SK-MEL-5 (cell line): ENCODE measurements around the gene PI4KA. TPM values are rescaled to one million over a fixed set of nuclear protein-coding genes. Genes with fewer than 3 reads are reported as not detected.
"Not testable (repeated sequence)": the region's sequence is repeated elsewhere in the genome, so short reads cannot be mapped to it uniquely, and the experiment has no call there.

Experiments used
- DNase-seq: peaks from one replicate; pipeline ENCODE4 v3.0.0-alpha.2; 2016; ENCODE audit warnings: low read depth, low spot score
- in situ Hi-C: cut with HindIII; loops from 2 replicates; pipeline ENCODE4 v1.10.0; 2016; ENCODE audit warnings: low sequenced_read_pairs, high pct_unique_total_duplicates, low pct_unique_long_range_greater_than_20kb
- total RNA-seq: library from RNA; depleted of rRNA; stranded (reverse); fragments of >200 nt; shearing (Covaris generic); gene quantifications from 2 replicates; pipeline ENCODE4 v1.2.3, GENCODE V29; 2014

PI4KA gene
- total RNA-seq, 1 experiment from 2014 or later, result 29.3 TPM

DNA sequence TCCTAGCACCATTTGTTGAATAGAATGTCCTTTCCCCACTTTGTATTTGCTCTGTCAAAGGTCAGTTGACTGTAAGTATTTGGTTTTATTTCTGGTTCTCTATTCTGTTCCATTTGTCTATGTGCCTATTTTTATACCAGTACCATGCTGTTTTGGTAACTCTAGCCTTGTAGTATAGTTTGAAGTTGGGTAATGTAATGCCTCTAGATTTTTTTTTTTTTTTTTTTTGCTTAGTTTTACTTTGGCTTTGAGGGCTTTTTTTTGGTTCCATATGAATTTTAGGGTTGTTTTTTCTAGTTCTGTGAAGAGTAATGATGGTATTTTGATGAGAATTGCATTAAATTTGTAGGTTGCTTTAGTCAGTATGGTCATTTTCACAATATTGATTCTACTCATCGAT lies 183.0 kb downstream of the PI4KA start:
- in situ Hi-C loops, DNase-seq: not testable (repeated sequence)

DNA sequence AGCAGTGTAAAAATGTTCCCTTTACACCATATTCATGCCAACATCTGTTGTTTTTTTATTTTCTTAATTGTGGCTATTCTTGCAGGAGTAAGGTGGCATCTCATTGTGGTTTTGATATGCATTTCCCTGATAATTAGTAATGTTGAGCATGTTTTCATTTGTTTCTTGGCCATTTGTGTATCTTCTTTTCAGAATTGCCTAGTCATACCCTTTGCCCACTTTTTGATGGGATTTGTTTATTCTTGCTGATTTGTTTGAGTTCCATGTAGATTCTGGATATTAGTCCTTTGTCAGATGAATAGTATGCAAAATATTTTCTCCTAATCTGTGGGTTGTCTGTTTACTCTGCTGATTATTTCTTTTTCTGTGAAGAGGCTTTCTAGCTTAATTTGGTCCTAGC lies 183.6 kb downstream of the PI4KA start:
- in situ Hi-C loops, result no loop called here

DNA sequence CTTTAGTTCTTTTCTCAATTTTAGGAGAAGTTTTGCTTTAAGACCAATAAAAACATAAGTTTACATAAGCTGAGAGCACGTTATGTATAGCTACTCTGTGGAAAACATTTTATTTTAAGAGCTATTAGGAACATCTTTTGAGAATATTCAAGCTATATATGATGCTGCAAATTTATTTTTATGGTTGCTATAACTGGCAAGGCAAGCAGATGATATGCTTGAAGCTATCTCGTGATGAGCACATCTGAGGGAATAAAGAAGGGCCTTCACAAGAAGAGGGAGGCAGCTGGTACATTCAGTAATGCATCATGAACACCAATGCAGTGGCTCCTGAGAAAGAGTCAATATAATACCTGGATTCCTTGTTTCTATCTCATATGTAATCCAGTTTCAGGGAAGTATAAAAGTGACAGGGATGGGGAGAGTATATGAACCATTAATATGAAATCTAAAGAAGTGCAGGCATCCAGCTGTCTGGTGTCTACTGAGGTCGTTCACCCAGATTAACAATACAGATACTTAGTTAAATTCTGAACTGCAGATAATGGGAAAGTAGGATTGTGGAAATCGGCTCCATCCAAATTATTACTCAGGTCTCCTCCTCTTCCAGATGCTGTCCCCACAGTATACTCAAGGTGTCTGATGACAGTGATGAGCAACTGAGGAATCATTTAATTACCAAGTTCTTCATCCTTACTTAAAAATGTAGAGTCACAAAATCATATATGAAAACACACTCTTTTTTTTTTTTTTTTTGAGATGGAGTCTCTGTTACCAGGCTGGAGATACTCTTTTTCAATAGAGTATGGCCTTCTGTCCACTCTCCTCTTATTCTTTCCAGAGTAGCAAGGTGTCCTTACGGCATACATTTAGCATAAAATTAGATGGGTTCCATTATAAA lies 185.1 kb downstream of the PI4KA start:
- in situ Hi-C loops, result no loop called here
- peak; percentile 83 for DNase-seq

More for the DNA sequence above, 183.6 kb downstream of the PI4KA start:
- DNase-seq, result no peak

DNA sequence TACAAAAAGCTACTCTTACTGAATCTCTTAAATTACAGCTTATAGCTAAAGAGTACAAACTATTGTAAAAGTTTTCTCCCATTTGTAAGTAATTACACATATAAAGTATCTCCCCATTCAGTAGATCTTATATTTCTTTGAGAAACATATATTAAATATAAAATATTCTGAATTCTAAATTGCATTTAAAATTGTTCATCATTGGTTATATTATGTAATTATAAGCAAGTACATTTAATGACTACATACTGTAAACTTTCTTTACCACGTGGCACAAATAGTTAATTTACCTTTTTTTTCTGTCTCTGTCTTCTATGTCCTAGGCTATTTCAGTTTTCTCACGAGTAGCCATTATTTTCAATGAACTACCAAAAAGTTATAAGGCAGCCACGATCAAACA lies 185.9 kb downstream of the PI4KA start:
- DNase-seq, result no peak
- in situ Hi-C loops, result no loop called here

DNA sequence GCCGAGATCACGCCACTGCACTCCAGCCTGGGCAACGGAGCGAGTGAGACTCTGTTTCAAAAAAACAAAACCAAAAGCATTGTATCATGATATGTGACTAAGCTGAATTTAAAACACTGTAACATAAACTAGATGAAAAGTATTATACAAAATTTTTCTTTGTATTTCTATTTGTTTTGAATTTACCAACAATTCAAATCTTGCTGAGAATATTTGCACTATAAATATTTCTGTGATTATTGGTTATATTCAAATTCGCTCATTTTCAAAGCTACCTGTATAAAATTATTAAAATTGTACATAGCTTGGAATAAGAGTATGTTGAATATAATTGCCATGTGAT lies 186.6 kb downstream of the PI4KA start:
- in situ Hi-C loops, result no loop called here

DNA sequence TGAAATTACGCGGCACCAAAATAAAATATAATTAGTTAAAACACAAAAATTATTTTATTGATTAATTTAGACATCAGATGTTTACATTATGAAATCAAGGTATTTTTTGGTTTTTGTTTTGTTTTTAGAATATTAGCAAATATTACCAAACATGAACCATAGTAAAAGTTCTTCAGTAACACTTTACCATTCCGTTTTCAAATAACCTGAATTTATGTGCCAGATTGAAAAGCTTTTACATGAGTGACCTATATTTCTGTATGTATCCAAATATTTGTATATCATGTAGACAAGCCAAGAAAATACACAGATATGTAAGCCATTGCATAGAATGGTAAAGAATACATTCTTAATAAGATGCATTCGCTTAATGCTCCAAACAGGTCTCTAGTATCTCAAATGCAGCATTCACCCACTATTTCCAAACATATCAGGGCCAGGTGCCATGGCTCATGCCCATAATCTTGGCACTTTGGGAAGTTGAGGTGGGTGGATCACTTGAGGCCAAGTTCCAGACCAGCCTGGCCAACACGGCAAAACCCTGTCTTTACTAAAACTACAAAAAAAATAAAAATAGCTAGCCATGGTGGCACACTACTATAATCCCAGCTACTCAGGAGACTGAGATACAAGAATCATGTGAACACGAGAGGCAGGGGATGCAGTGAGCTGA lies 187.1 kb downstream of the PI4KA start:
- no peak for DNase-seq
- in situ Hi-C loops, result no loop called here

More for the DNA sequence above, 186.6 kb downstream of the PI4KA start:
- DNase-seq, result no peak

DNA sequence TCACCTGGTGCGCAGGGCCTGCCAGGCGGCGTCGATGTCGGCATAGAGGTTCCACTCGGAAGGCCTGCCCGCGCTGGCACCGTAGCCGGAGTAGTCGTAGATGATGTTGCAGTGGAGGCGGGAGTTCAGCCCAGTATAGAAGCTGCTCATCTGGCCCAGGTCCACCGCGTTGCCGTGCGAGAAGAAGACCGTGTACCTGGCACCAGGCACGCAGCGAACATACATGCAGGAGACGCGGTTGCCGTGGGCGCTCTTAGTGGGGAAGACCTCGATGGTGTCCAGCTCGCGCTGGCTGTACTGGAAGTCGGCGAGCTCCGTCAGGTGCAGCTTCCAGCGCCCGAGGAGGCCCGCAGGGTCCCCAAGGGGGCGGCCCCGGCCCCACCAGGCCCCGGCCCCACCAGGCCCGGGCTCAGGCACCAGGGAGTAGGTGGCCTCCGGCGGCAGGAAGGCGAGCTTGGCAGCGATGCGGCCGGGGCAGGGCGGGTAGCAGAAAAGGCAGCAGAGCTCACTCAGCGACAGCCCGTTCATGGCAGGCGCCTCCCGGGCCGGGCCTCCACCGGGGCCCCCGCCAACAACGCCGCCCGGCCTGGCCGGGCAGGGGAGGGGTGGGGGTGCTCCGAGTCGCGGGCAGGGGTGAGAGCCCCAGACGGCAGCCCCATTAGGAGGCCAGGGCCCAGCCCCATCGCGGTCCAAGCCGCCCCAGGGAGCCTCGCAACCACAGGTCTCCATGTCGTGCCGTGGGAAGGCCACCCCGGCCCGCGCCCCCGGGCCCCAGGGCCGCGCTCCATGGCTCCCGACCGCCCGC lies 188.0 kb downstream of the PI4KA start:
- in situ Hi-C loops, DNase-seq: not testable (repeated sequence)

DNA sequence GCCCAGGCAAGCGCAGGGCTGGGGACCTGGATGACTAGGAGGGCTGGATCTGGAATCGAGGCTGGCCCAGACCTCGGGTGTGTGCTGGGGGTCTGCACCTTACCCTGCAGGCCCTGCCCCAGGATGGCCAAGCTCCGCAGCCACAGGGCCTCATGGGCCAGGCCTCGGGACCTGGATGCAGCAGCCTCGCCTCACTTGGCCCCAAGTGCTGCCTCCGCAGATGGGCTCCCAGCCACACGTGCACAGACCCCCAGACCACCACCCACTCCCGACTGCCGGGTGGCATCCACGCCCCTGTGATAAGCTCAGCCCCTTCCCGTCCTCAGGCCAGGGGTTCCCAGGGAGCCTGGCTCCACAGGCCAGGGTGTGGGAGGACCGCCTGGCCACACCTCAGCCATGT lies 188.7 kb downstream of the PI4KA start:
- DNase-seq, result not testable (repeated sequence)

DNA sequence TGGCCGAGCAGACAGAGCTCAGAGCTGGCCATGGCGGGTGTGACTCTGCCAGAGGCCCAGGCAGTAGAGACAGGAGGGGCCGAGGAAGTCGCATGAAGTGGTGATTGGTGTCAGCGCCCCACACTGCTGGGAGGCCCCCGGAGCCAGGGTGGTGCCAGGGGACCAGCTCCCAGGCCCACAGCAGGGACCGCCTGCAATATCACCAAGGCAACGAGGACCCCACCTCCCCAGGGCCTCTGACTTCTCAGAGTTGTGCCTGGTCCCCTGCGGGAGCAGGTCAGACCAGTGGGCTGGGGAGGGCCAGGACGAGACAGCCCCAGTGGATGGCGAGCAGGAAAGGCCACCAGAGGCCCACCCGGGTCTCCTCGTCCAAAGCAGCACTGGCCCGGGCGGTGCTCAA lies 189.1 kb downstream of the PI4KA start:
- in situ Hi-C loops, DNase-seq: not testable (repeated sequence)

More for the DNA sequence above, 188.7 kb downstream of the PI4KA start:
- in situ Hi-C loops, result not testable (repeated sequence)

DNA sequence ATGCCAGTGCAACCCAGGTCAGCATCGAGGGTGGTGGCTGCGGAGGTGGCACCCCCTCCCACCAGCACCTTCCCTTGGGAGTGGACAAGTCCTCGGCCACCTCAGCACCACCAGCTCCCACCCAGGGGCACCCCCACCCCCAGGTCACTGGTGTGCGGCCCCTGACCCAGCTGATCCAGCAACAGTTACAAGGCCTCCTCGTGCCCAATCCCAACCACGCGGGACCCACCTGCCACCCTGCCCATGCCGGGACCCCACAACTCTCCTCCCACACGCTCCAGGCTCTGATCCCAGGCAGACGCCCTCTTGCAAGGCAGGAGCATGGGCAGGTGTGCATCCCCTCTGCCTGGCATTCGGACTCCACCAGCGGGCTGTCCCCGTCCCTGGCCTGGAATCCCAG lies 189.8 kb downstream of the PI4KA start:
- DNase-seq, in situ Hi-C loops: not testable (repeated sequence)

DNA sequence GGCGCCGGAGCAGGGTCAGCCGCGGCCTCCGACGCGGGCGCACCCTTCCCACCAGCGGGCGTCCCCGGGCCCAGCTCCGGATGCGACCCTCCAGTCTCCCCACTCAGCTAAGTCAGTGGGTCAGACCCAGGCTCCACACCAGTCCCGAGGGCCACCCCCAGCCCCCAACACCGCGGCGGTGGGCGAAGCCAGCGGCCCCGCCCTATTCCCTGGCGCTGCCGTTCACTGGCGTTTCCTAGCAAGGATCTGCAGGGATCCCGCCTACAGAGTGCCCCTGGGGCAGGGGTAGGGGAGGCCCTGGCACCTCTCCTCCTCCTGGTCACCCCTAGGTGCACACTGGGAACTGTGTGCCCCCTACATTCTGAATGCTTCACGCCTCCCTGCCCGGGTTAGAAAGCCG lies 190.4 kb downstream of the PI4KA start:
- in situ Hi-C loops, DNase-seq: not testable (repeated sequence)

DNA sequence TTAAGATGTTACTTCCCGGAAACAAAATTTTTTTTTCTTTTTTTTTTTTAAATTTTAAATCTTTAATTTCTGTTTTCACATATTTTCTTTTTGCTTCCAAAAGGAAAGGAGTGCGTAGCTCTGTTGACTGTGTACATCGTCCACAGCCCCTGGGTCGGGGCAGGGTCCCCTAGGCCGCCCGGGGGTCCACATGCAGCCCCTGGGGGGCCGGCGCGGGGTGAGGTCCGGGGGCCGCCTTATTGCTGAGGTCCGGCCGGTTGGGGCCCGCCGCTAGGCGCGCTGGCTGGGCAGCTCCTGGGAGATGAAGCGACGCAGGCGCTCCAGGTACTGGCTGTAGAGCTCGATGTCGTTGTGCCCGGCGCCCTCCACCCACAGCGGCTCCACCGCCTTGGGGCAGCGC lies 191.1 kb downstream of the PI4KA start:
- in situ Hi-C loops, DNase-seq: not testable (repeated sequence)

DNA sequence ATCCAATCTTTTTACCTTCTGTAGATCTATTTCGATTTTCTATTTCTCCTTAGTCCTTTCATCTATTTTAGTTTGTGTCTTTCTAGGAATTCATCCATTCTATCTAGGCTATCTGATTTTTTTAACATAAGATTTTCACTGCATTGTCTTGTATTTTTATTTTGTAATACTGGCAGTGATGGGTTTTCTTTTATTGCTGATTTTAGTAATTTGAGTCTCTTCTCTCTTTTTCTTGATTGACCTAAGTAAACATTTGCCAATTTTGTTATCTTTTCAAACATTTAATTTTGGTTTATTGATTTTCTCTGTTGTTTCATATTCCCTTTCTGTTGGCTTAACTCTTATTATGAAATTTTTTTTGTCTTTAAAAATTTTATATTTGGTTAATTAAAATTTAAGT lies 192.1 kb downstream of the PI4KA start:
- in situ Hi-C loops, result no loop called here
- no peak for DNase-seq

DNA sequence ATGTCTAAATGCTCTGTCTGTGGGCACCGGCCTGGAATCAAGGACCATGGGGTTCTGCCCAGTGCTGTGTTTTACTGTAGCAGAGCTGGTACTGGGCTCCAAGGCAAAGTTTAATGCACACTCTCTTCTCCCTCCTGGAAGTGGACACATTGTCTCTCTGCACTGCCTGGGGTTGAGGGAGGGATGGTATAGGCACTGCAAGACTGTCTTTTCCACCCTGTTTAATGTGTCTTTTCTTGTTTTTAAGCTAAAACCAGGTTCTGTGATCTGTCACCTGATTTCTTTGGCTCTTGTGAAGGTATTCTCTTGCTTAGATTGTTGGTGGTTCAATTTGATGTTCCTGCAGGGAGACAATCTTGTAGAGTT lies 194.0 kb downstream of the PI4KA start:
- DNase-seq, result no peak
- in situ Hi-C loops, result no loop called here

DNA sequence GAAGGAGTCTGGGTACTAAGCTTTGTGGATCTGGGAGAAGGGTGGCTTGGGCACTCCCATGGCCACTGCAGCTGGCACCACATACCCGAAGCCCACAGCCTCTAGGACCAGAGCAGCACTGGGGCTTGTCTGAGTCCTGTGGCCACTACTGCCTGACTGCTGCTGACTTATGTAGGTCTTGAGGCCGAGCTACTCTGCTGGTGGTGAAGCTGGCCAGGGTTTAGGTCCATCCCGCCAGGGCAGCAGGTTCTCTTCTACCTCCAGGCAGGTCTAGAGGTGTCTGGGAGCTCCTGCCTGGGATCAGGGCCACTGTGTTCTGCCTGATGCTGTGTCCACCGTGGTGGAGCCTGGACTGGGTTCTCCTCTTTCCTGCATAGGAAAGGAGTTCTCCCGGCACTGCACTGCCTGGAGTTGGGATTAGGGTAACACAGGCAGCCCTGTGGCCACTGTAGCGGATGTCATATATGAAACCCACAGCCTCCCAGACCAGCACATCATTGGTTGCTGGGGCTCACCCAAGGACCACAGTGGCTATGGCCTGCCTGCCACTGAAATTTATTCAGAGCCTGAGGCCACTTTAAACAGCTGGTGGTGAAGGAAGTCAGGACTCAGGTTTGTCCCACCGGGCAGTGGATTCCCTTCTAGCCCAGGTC lies 194.5 kb downstream of the PI4KA start:
- in situ Hi-C loops, result no loop called here
- DNase-seq, result no peak

DNA sequence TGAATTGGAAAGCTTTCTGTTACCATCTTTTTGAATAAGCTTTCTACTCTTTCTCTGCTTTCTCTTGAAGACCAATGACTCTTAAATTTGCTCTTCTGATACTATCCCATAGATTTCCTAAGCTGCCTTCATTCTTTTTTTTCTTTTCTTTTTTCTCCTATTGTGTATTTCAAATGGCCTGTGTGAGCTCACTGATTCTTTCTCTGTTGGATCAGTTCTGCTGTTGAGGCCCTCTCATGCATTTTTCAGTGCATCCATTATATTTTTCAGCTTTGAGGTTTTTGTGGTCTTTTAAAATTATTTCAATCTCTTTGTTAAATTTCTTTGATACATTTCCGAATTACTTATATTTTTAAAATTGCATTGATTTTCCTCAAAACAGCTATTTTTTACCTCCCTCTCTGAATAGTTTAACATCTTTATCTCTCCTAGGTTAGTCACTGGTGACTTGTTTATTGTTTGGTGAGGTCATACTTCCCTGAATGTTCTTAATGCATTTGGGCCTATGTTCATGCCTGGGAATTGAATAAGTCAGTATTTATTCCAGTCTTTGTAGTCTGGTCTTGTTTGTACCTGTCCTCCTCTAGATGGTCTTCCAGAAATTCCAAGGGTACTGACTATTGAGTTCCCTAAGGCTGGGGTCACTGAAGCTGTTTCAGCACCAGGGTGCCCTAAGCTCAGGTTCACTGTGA lies 195.3 kb downstream of the PI4KA start:
- in situ Hi-C loops, result no loop called here
- no peak for DNase-seq

DNA sequence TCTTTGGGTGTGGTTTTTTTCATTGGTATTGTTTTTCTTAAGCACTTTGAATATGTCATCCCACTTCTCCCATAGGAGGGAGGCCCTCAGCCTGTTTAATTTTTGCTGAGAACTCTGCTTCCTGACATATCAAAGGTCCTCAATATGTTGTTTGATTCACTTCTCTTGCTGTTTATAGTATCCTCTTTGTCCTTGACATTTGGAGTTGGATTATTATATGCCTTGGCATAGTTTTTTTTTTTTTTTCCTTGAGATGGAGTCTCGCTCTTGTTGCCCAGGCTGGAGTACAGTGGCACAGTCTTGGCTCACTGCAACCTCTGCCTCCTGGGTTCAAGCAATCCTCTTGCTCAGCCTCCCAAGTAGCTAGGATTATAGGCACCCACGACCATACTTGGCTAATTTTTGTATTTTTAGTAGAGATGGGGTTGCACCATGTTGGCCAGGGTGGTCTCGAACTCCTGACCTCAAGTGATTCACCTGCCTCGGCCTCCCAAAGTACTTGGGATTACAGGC lies 196.0 kb downstream of the PI4KA start:
- DNase-seq, result peak; percentile 10
- in situ Hi-C loops, result not testable (repeated sequence)
